HEK293 (cell line): ENCODE results near the gene SEC22C.

Experiments used
- CTCF ChIA-PET: fragments of 350-600 bp; formaldehyde crosslinking; extraction: SDS; loops from one replicate; lab custom pipeline; 2021; ENCODE audit warnings: antibody characterized with exemption; lab: Yijun Ruan, JAX
- POLR2A ChIA-PET: fragments of 300-600 bp; formaldehyde crosslinking; extraction: SDS; loops from one replicate; lab custom pipeline; 2020; ENCODE audit warnings: antibody characterized with exemption, inconsistent platforms; lab: Yijun Ruan, JAX
- H3K27ac ChIP-seq: fragments of 200-500 bp; sonication (Bioruptor generic); 2 replicates; pipeline ENCODE4 v1.5.1; 2014; ENCODE audit warnings: low read depth, low read length, control low read depth, inconsistent platforms; ENCODE audit errors: extremely low read depth
- H3K36me3 ChIP-seq, 2 experiments: fragments of 200-500 bp in 1 of 2; sonication (Bioruptor generic) in 1 of 2; 1 replicate in 1 of 2; 2 replicates in 1 of 2; pipeline ENCODE4 v1.5.1; 2014 to 2017; ENCODE audit warnings: inconsistent platforms in 2 of 2, low read length in 2 of 2; ENCODE audit not compliant: control insufficient read depth in 2 of 2, insufficient read depth in 1 of 2
- H3K4me1 ChIP-seq: fragments of 200-500 bp; sonication (Bioruptor generic); 2 replicates; pipeline ENCODE4 v1.5.1; 2014; ENCODE audit warnings: mild to moderate bottlenecking, low read length, inconsistent platforms; ENCODE audit not compliant: control insufficient read depth, insufficient read depth
- H3K4me3 ChIP-seq: 2 replicates; pipeline ENCODE4 v1.5.1; 2011; ENCODE audit warnings: low read depth, mild to moderate bottlenecking, control low read depth, low read length, moderate library complexity
- H3K9me3 ChIP-seq: fragments of 200-500 bp; sonication (Bioruptor generic); 2 replicates; pipeline ENCODE4 v1.5.1; 2014; ENCODE audit warnings: low read depth, low read length, inconsistent platforms; ENCODE audit not compliant: control insufficient read depth, insufficient read depth
- KLF10 ChIP-seq: fragments of 450-650 bp; IDR thresholded peaks from 2 replicates; pipeline ENCODE4 v1.5.1; 2018; ENCODE audit warnings: missing biosample characterization, mild to moderate bottlenecking, missing genetic modification characterization
- OVOL3 ChIP-seq: fragments of 450-650 bp; formaldehyde crosslinking; IDR thresholded peaks from 2 replicates; pipeline ENCODE4 v1.5.1; 2016; ENCODE audit warnings: missing biosample characterization, missing genetic modification characterization
- RBAK ChIP-seq: fragments of 450-650 bp; formaldehyde crosslinking; IDR thresholded peaks from 2 replicates; pipeline ENCODE4 v1.5.1; 2016; ENCODE audit warnings: missing biosample characterization, missing genetic modification characterization
- SALL2 ChIP-seq: fragments of 450-650 bp; formaldehyde crosslinking; IDR thresholded peaks from 2 replicates; pipeline ENCODE4 v1.5.0; 2017; ENCODE audit warnings: missing biosample characterization, mild to moderate bottlenecking, missing genetic modification characterization, borderline replicate concordance
- SCRT2 ChIP-seq: fragments of 450-650 bp; formaldehyde crosslinking; IDR thresholded peaks from 2 replicates; pipeline ENCODE4 v1.5.1; 2016; ENCODE audit warnings: missing biosample characterization, missing genetic modification characterization
- SETDB1 ChIP-seq: IDR thresholded peaks from one replicate; pipeline ENCODE4 v1.6.1; 2017; ENCODE audit warnings: mild to moderate bottlenecking, low read length, moderate library complexity, mixed read lengths; ENCODE audit not compliant: insufficient read length
- SP3 ChIP-seq: fragments of 450-650 bp; formaldehyde crosslinking; IDR thresholded peaks from 2 replicates; pipeline ENCODE4 v1.5.1; 2016; ENCODE audit warnings: missing biosample characterization, missing genetic modification characterization
- ZBTB48 ChIP-seq: fragments of 450-650 bp; formaldehyde crosslinking; IDR thresholded peaks from 2 replicates; pipeline ENCODE4 v1.5.1; 2016; ENCODE audit warnings: missing biosample characterization, missing genetic modification characterization
- ZFP37 ChIP-seq: fragments of 450-650 bp; formaldehyde crosslinking; IDR thresholded peaks from 2 replicates; pipeline ENCODE4 v1.5.1; 2016; ENCODE audit warnings: missing biosample characterization, missing genetic modification characterization
- ZNF157 ChIP-seq: fragments of 450-650 bp; formaldehyde crosslinking; IDR thresholded peaks from 2 replicates; pipeline ENCODE4 v1.5.1; 2016; ENCODE audit warnings: missing biosample characterization, missing genetic modification characterization
- ZNF202 ChIP-seq: fragments of 450-650 bp; formaldehyde crosslinking; IDR thresholded peaks from 2 replicates; pipeline ENCODE4 v1.5.1; 2016; ENCODE audit warnings: missing biosample characterization, missing genetic modification characterization, borderline replicate concordance
- ZNF211 ChIP-seq: fragments of 450-650 bp; formaldehyde crosslinking; IDR thresholded peaks from 2 replicates; pipeline ENCODE4 v1.5.1; 2016; ENCODE audit warnings: low read depth, missing biosample characterization, missing genetic modification characterization
- ZNF302 ChIP-seq: fragments of 450-650 bp; formaldehyde crosslinking; IDR thresholded peaks from 2 replicates; pipeline ENCODE4 v1.5.1; 2016; ENCODE audit warnings: missing biosample characterization, missing genetic modification characterization, low read depth
- ZNF366 ChIP-seq: fragments of 450-650 bp; formaldehyde crosslinking; conservative IDR thresholded peaks from 2 replicates; pipeline ENCODE4 v1.5.1; 2016; ENCODE audit warnings: missing biosample characterization, missing genetic modification characterization
- ZNF473 ChIP-seq: fragments of 450-650 bp; formaldehyde crosslinking; IDR thresholded peaks from 2 replicates; pipeline ENCODE4 v1.5.1; 2017; ENCODE audit warnings: missing biosample characterization, missing genetic modification characterization
- ZNF571 ChIP-seq: fragments of 450-650 bp; formaldehyde crosslinking; IDR thresholded peaks from 2 replicates; pipeline ENCODE4 v1.5.0; 2017; ENCODE audit warnings: missing biosample characterization, missing genetic modification characterization
- ZNF660 ChIP-seq: fragments of 450-650 bp; IDR thresholded peaks from 2 replicates; pipeline ENCODE4 v1.5.1; 2018; ENCODE audit warnings: missing biosample characterization, mild to moderate bottlenecking, missing genetic modification characterization
- ZNF791 ChIP-seq: fragments of 450-650 bp; formaldehyde crosslinking; IDR thresholded peaks from 2 replicates; pipeline ENCODE4 v1.5.1; 2016; ENCODE audit warnings: missing biosample characterization, missing genetic modification characterization
- TF ChIP-seq, protein P1 (sequence below): fragments of 450-650 bp; formaldehyde crosslinking; IDR thresholded peaks from 2 replicates; pipeline ENCODE4 v1.5.1; 2016; ENCODE audit warnings: missing biosample characterization, missing genetic modification characterization
- TF ChIP-seq, protein P2 (sequence below): fragments of 450-650 bp; formaldehyde crosslinking; IDR thresholded peaks from 2 replicates; pipeline ENCODE4 v1.5.1; 2016; ENCODE audit warnings: missing biosample characterization, missing genetic modification characterization
- TF ChIP-seq, protein P3 (sequence below): sonication (generic); formaldehyde crosslinking; IDR thresholded peaks from 2 replicates; pipeline ENCODE4 v1.8.1; 2022; ENCODE audit warnings: mild to moderate bottlenecking, moderate library complexity, missing genetic modification reagents
- TF ChIP-seq, protein P4 (sequence below): fragments of 450-650 bp; formaldehyde crosslinking; IDR thresholded peaks from 2 replicates; pipeline ENCODE4 v1.5.1; 2016; ENCODE audit warnings: missing biosample characterization, missing genetic modification characterization
- TF ChIP-seq, protein P5 (sequence below): fragments of 450-650 bp; formaldehyde crosslinking; IDR thresholded peaks from 2 replicates; pipeline ENCODE4 v1.5.1; 2017; ENCODE audit warnings: missing biosample characterization, missing genetic modification characterization
- TF ChIP-seq, protein P6 (sequence below): fragments of 450-650 bp; formaldehyde crosslinking; IDR thresholded peaks from 2 replicates; pipeline ENCODE4 v1.5.1; 2016; ENCODE audit warnings: missing biosample characterization, missing genetic modification characterization

The SEC22C gene

DNA sequence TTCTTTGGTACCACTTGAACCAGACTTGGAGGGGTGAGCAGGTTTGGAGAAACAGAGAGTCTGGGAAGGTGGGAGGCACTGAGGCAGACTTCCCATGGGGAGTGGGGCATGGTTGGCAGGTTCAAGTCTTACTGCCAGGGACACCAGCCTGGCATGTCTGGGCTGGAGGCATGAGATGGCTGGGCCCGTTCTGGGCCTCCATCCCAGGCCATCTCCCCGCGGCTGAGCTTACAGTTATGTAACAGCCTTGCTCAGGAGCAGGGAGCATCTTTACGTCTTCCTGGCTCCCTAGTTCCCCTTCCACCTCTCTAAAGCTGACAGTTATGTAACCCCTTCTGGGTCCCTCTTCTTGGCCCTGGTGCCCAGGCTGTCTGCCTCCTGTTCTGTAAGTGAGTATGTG, 66.9 kb downstream of the SEC22C start:
- CTCF ChIA-PET: no interaction called here
- POLR2A ChIA-PET: no interaction called here
- TF ChIP-seq ZNF302 (tag by site-specific recombination): no peak
- TF ChIP-seq ZFP37: no peak
- TF ChIP-seq KLF10 (tag by site-specific recombination): no peak
- TF ChIP-seq, protein P1, sequence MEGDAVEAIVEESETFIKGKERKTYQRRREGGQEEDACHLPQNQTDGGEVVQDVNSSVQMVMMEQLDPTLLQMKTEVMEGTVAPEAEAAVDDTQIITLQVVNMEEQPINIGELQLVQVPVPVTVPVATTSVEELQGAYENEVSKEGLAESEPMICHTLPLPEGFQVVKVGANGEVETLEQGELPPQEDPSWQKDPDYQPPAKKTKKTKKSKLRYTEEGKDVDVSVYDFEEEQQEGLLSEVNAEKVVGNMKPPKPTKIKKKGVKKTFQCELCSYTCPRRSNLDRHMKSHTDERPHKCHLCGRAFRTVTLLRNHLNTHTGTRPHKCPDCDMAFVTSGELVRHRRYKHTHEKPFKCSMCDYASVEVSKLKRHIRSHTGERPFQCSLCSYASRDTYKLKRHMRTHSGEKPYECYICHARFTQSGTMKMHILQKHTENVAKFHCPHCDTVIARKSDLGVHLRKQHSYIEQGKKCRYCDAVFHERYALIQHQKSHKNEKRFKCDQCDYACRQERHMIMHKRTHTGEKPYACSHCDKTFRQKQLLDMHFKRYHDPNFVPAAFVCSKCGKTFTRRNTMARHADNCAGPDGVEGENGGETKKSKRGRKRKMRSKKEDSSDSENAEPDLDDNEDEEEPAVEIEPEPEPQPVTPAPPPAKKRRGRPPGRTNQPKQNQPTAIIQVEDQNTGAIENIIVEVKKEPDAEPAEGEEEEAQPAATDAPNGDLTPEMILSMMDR (tag by site-specific recombination): no peak
- no peak for TF ChIP-seq ZNF157
- no peak for TF ChIP-seq SP3
- no peak for TF ChIP-seq SETDB1
- no peak for TF ChIP-seq ZBTB48 (tag by site-specific recombination)
- TF ChIP-seq ZNF473 (tag by site-specific recombination): no peak
- TF ChIP-seq, protein P2, sequence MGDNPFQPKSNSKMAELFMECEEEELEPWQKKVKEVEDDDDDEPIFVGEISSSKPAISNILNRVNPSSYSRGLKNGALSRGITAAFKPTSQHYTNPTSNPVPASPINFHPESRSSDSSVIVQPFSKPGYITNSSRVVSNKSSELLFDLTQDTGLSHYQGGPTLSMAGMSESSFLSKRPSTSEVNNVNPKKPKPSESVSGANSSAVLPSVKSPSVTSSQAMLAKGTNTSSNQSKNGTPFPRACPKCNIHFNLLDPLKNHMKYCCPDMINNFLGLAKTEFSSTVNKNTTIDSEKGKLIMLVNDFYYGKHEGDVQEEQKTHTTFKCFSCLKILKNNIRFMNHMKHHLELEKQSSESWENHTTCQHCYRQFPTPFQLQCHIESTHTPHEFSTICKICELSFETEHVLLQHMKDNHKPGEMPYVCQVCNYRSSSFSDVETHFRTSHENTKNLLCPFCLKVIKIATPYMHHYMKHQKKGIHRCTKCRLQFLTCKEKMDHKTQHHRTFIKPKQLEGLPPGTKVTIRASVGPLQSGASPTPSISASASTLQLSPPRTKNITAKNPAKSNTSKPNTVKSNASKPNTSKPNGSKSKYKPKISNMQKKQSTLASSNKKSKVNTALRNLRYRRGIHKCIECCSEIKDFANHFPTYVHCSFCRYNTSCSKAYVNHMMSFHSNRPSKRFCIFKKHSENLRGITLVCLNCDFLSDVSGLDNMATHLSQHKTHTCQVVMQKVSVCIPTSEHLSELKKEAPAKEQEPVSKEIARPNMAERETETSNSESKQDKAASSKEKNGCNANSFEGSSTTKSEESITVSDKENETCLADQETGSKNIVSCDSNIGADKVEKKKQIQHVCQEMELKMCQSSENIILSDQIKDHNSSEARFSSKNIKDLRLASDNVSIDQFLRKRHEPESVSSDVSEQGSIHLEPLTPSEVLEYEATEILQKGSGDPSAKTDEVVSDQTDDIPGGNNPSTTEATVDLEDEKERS (tag by site-specific recombination): no peak

DNA sequence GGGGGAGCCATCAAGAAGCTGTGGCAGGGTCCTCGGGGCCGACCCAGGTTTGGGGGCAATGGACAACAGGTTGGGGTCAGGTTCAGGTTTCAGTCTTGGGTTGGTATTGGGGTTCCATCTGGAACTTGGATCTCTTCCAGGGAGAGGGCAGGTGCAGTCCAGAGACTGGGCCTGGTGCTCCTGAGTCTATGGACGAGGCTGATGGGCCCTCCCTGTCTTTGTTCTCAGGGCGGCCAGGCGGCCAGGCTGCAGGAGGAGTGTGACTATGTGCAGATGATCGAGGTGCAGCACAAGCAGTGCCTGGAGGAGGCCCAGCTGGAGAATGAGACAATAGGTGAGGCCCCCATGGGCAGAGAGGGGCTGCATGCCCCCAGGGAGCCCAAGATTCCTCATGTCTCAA, 68.2 kb downstream of the SEC22C start:
- no peaks in the 10 kb centered on the region for H3K4me1 ChIP-seq
- H3K36me3 ChIP-seq: no peaks in the 10 kb centered on the region
- CTCF ChIA-PET: no interaction called here
- no peak overlapping the region for H3K27ac ChIP-seq
- POLR2A ChIA-PET: no interaction called here
- H3K9me3 ChIP-seq: no peaks in the 10 kb centered on the region
- H3K4me3 ChIP-seq: no peak overlapping the region
- TF ChIP-seq SALL2 (tag by site-specific recombination) (no peak), ZNF366 (tag by site-specific recombination) (no peak), ZNF202 (tag by site-specific recombination) (no peak), SCRT2 (tag by site-specific recombination) (no peak), ZNF660 (tag by site-specific recombination) (no peak), RBAK (tag by site-specific recombination) (no peak), ZNF211 (tag by site-specific recombination) (no peak), ZFP37 (no peak), ZNF571 (no peak), OVOL3 (tag by site-specific recombination) (no peak), ZNF791 (tag by site-specific recombination) (no peak), ZNF302 (tag by site-specific recombination) (no peak)
- TF ChIP-seq, protein P3, sequence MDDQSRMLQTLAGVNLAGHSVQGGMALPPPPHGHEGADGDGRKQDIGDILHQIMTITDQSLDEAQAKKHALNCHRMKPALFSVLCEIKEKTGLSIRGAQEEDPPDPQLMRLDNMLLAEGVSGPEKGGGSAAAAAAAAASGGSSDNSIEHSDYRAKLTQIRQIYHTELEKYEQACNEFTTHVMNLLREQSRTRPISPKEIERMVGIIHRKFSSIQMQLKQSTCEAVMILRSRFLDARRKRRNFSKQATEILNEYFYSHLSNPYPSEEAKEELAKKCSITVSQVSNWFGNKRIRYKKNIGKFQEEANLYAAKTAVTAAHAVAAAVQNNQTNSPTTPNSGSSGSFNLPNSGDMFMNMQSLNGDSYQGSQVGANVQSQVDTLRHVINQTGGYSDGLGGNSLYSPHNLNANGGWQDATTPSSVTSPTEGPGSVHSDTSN (CRISPR knock-in tag): no peak
- TF ChIP-seq, protein P4, sequence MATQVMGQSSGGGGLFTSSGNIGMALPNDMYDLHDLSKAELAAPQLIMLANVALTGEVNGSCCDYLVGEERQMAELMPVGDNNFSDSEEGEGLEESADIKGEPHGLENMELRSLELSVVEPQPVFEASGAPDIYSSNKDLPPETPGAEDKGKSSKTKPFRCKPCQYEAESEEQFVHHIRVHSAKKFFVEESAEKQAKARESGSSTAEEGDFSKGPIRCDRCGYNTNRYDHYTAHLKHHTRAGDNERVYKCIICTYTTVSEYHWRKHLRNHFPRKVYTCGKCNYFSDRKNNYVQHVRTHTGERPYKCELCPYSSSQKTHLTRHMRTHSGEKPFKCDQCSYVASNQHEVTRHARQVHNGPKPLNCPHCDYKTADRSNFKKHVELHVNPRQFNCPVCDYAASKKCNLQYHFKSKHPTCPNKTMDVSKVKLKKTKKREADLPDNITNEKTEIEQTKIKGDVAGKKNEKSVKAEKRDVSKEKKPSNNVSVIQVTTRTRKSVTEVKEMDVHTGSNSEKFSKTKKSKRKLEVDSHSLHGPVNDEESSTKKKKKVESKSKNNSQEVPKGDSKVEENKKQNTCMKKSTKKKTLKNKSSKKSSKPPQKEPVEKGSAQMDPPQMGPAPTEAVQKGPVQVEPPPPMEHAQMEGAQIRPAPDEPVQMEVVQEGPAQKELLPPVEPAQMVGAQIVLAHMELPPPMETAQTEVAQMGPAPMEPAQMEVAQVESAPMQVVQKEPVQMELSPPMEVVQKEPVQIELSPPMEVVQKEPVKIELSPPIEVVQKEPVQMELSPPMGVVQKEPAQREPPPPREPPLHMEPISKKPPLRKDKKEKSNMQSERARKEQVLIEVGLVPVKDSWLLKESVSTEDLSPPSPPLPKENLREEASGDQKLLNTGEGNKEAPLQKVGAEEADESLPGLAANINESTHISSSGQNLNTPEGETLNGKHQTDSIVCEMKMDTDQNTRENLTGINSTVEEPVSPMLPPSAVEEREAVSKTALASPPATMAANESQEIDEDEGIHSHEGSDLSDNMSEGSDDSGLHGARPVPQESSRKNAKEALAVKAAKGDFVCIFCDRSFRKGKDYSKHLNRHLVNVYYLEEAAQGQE (tag by site-specific recombination): no peak
- TF ChIP-seq, protein P5, sequence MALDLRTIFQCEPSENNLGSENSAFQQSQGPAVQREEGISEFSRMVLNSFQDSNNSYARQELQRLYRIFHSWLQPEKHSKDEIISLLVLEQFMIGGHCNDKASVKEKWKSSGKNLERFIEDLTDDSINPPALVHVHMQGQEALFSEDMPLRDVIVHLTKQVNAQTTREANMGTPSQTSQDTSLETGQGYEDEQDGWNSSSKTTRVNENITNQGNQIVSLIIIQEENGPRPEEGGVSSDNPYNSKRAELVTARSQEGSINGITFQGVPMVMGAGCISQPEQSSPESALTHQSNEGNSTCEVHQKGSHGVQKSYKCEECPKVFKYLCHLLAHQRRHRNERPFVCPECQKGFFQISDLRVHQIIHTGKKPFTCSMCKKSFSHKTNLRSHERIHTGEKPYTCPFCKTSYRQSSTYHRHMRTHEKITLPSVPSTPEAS: no peak
- TF ChIP-seq, protein P6, sequence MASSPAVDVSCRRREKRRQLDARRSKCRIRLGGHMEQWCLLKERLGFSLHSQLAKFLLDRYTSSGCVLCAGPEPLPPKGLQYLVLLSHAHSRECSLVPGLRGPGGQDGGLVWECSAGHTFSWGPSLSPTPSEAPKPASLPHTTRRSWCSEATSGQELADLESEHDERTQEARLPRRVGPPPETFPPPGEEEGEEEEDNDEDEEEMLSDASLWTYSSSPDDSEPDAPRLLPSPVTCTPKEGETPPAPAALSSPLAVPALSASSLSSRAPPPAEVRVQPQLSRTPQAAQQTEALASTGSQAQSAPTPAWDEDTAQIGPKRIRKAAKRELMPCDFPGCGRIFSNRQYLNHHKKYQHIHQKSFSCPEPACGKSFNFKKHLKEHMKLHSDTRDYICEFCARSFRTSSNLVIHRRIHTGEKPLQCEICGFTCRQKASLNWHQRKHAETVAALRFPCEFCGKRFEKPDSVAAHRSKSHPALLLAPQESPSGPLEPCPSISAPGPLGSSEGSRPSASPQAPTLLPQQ: no peak

More for the DNA sequence above, 66.9 kb downstream of the SEC22C start:
- H3K4me3 ChIP-seq: no peak overlapping the region
- H3K4me1 ChIP-seq: no peaks in the 10 kb centered on the region
- H3K27ac ChIP-seq: no peak overlapping the region
- no peaks in the 10 kb centered on the region for H3K36me3 ChIP-seq
- H3K9me3 ChIP-seq: no peaks in the 10 kb centered on the region
